Activated CD8-positive, alpha-beta memory T cell treated with anti-CD3 and anti-CD28 coated beads, Interleukin-2, amount 10 ng/mL, durations not matched to agents 7 days and 5 days (primary cell): ENCODE measurements around the gene ATP5F1D. TPM values are rescaled to one million over a fixed set of nuclear protein-coding genes. Genes with fewer than 3 reads are reported as not detected.

Source experiments
- ATAC-seq: fragments of 150-1000 bp; cut with Tn5 transposase; one replicate; pipeline ENCODE4 v1.10.0; 2021; ENCODE audit warnings: moderate library complexity
- CTCF ChIA-PET: fragments of 350-600 bp; sonication (Branson Sonifier 250); formaldehyde crosslinking; loops from one replicate; lab custom pipeline; 2021; ENCODE audit warnings: antibody characterized with exemption; lab: Charles Lee
- DNase-seq: peaks from one replicate; pipeline ENCODE4 v3.0.0-alpha.2; 2020
- H3K27ac Mint-ChIP-seq: one replicate; pipeline ENCODE4 v1.8.0; 2021; ENCODE audit warnings: mild to moderate bottlenecking, mixed read lengths
- H3K27me3 Mint-ChIP-seq: one replicate; pipeline ENCODE4 v1.8.0; 2021; ENCODE audit warnings: mixed read lengths
- H3K36me3 Mint-ChIP-seq: one replicate; pipeline ENCODE4 v1.8.0; 2021; ENCODE audit warnings: mild to moderate bottlenecking, mixed read lengths
- H3K4me1 Mint-ChIP-seq: one replicate; pipeline ENCODE4 v1.8.0; 2021; ENCODE audit warnings: mixed read lengths
- H3K4me3 Mint-ChIP-seq: one replicate; pipeline ENCODE4 v1.8.0; 2021; ENCODE audit warnings: mild to moderate bottlenecking, moderate library complexity, mixed read lengths
- H3K9me3 Mint-ChIP-seq: one replicate; pipeline ENCODE4 v1.8.0; 2022; ENCODE audit warnings: low read depth, mixed read lengths
- total RNA-seq, 2 experiments: library from RNA; stranded (reverse); gene quantifications; one replicate each; pipeline ENCODE4 v1.2.3, GENCODE V29; 2021

Gene ATP5F1D
- total RNA-seq, 2 experiments from 2014 or later, result 190 to 221 TPM

DNA sequence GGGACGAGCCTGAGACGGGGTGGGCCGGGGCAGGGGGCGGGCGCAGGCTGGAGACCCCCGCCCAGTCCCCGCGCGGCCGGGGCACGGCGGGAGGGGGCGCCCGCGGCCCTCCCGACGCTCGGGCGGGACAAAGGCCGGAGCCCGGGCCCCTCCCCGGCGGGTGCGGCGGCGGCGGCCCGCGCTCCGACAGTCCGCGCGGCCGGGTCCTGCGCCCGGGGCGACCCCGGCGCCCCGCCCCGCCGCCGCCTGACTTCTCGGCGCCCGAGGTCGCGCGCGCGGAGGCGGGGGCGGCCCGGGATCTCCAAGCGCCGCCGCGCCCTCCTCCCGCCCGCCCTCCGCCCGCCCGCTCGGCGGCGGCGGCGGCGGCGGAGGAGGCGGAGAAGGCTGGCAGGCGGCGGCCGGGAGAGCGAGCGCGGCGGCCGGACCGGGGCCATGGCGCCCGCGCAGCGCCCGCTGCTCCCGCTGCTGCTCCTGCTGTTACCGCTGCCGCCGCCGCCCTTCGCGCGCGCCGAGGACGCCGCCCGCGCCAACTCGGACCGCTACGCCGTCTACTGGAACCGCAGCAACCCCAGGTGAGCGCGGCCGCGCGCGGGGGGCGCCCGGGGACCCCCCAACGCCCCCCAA lies 44.3 kb downstream of the ATP5F1D start, which contains the start of gene EFNA2:
EFNA2 (plus strand) TSS at position 137 of the 624 bp plus-strand sequence; CDS start at position 433, 296 bp downstream.
- Mint-ChIP-seq H3K27ac (no peak within 1 kb of the TSS), H3K4me3 (no peak within 1 kb of the TSS), H3K4me1 (peaks cover 1% of the 10 kb centered on the region), H3K9me3 (no peaks in the 10 kb centered on the region), H3K27me3 (peaks cover 30% of the 10 kb centered on the region), H3K36me3 (no peaks in the 10 kb centered on the region)
- ATAC-seq (no peak), DNase-seq (no peak)
- CTCF ChIA-PET, result no interaction called here

DNA sequence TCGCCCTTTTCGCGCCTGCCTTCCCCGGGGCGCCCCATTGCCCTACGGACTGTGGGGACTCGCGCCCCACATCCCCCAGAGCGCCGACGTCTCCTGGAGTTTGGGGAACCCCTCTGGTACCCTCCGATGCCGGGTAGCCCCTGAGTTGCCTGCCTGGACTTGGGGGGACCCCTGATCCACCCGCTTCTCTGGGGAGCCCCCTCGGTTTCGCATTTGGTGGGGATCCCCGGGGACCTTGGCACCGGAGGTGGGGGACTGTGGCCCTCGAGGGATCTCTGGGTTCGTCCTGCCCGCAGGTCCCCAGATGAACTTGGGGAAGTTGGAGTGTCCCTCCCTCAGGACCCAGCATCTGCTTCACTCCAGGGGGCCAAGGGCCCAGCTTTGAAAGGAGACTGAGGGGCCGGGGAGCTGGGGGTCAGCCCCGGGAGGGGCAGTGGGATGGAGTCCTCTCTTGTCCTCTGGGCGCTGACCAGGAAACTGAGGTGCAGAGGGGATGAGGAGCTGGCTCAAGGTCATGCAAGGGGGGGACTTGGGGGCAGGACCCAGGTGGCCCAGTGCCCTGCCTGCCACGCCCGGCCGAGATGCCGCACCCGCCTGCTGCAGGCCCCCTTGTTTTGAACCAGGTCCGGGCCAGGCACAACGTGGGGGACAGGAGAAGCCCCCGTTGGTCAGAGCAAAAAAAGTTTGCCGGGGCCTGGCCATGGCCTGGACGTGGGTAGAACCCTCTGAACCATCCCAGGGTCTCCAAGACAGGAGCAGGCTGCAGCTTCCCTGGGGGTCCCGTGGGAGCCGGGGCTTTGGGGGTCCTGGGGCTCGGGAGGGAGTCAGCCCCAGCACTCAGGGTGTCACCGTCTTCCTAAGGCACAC lies 45.2 kb downstream of the ATP5F1D start:
- no peaks in the 10 kb centered on the region for H3K36me3 Mint-ChIP-seq
- CTCF ChIA-PET, result no interaction called here
- DNase-seq, result no peak
- H3K27me3 Mint-ChIP-seq, result peaks cover 30% of the 10 kb centered on the region
- H3K4me1 Mint-ChIP-seq, result peaks cover 1% of the 10 kb centered on the region
- no peak for ATAC-seq
- H3K27ac Mint-ChIP-seq, result no peak overlapping the region
- H3K4me3 Mint-ChIP-seq, result no peak overlapping the region
- H3K9me3 Mint-ChIP-seq, result no peaks in the 10 kb centered on the region

DNA sequence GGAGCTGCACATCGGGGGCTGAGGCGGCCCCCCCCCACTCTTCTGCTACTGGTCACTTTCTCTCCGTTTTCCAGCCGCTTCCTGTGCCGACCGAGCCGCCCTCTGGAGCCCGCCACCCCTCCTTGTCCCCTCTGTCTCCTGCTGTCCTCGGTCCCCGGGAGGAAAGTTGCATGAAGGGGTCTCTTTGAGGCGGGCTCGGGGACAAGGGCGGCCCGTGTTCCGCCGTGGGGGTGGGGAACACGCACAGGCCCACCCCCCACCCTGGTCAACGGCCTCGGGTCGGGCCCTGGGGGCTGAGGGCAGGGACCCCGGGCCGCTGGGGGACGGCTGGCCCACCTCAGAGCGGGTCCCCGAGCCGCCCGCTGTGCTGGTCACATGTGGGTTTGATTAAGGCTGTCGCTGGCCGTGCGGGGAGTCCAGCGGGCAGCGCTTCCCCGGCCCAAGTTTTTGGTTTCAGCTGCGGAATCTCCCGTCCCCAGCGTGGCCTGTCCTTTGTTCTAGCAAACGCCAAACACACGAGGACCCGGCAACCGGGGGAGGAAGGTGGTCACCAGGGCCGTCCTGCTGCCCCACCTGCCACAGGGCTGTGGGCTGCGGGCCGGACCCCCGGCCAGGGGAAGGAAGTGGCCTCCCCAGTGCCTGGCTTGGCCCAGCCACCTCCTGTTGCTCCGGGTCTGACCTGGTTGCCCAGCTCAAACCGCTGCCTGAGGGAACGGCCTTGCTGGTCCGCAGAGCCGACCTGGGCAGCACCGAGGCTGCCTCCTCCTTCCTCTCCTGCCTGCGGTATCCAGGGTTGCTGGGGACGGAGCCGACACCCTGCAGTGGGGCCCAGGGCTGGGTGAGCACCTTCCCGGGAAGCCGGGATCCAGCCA lies 46.0 kb downstream of the ATP5F1D start:
- Mint-ChIP-seq H3K27ac (no peak overlapping the region), H3K9me3 (no peaks in the 10 kb centered on the region), H3K36me3 (no peaks in the 10 kb centered on the region), H3K4me1 (peaks cover 1% of the 10 kb centered on the region), H3K4me3 (no peak overlapping the region), H3K27me3 (peaks cover 32% of the 10 kb centered on the region)
- ATAC-seq (no peak), DNase-seq (no peak)
- CTCF ChIA-PET, result no interaction called here

DNA sequence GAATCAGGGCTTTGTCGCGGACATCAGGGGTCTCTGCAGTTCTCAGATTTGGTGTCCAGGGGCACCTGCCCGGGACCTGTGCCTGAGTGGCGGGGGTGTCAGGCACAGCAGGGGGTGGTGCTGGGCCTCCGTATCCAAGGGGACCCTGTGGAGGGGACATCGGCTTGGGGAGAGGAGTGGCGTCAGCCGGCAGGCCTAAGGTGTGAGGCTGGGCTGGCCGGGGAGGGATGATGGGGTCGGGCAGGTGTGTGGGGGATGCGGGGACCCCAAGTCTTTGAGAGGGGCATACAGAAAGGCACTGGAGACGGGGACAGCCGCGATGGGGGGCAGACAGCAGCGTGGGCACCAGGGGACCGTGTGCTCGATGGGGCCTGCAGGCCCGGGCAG lies 46.7 kb downstream of the ATP5F1D start:
- DNase-seq, result no peak
- Mint-ChIP-seq H3K4me3 (no peak overlapping the region), H3K27me3 (peaks cover 32% of the 10 kb centered on the region), H3K4me1 (peaks cover 1% of the 10 kb centered on the region), H3K27ac (no peak overlapping the region), H3K9me3 (no peaks in the 10 kb centered on the region), H3K36me3 (no peaks in the 10 kb centered on the region)
- ATAC-seq, result no peak
- CTCF ChIA-PET, result no interaction called here

DNA sequence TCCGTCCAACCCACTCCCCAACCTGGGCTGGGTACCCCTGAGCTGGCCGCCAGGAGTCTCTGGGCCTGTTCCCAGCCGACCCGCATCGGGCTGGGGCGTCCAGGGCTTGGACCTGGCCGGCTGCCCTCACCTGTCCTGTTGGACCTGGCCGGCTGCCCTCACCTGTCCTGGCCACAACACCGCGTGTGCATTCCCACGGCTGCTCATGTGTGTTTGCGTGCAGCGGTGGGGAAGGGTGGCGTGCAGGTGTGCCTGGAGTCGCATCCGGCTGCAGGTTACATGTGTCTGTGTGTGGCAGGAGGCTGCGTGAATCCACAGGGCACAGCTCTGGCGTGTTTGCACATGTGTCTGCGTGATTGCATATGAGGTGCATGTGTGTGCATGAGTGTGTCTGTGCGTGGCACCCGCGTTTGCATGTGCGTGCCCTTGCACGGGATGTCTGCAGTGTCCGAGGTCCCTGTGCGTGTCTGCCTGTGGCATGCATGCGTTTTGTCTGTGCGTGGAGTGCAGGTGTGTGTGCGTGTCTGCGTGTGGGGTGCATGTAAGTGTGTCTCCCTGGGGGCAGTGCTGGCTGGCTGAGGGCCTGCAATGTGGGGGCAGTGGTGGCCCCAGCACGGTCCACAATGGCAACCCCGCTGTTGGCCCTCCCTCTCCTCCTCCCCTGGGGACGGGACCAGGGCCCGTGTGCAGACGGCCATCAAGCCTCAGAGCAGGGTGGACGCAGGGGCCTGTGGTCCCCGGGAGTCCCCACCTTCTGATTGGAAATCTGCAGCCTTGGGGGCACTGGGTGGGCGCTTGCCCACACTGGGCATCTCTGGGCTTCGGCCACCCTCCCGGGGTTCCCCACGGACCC lies 47.5 kb downstream of the ATP5F1D start:
- H3K4me1 Mint-ChIP-seq, result peaks cover 1% of the 10 kb centered on the region
- H3K27ac Mint-ChIP-seq, result no peak overlapping the region
- no peaks in the 10 kb centered on the region for H3K9me3 Mint-ChIP-seq
- peaks cover 30% of the 10 kb centered on the region for H3K27me3 Mint-ChIP-seq
- DNase-seq, result no peak
- no peak for ATAC-seq
- CTCF ChIA-PET, result no interaction called here
- no peak overlapping the region for H3K4me3 Mint-ChIP-seq
- H3K36me3 Mint-ChIP-seq, result no peaks in the 10 kb centered on the region

DNA sequence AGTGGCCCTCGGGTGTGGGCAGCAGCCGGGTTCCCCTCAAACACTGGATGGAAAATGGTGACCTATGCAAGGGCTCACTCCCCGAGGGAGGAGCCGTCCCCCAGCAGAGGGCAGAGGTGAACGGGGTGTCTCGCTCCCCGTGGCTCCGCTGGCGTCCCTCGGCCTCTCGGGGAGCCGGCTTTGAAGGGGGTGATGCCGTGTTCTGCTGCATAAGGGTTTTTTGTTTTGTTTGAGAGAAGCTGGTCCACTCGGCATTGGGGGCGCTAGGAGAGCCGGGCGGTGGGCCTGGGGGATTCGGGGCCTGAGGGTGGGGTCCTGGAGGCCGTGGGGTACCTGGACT lies 48.1 kb downstream of the ATP5F1D start:
- H3K4me1 Mint-ChIP-seq, result peaks cover 1% of the 10 kb centered on the region
- H3K4me3 Mint-ChIP-seq, result no peak overlapping the region
- no peaks in the 10 kb centered on the region for H3K9me3 Mint-ChIP-seq
- CTCF ChIA-PET, result no interaction called here
- H3K27me3 Mint-ChIP-seq, result peaks cover 26% of the 10 kb centered on the region
- ATAC-seq (no peak), DNase-seq (no peak)
- no peak overlapping the region for H3K27ac Mint-ChIP-seq
- no peaks in the 10 kb centered on the region for H3K36me3 Mint-ChIP-seq

DNA sequence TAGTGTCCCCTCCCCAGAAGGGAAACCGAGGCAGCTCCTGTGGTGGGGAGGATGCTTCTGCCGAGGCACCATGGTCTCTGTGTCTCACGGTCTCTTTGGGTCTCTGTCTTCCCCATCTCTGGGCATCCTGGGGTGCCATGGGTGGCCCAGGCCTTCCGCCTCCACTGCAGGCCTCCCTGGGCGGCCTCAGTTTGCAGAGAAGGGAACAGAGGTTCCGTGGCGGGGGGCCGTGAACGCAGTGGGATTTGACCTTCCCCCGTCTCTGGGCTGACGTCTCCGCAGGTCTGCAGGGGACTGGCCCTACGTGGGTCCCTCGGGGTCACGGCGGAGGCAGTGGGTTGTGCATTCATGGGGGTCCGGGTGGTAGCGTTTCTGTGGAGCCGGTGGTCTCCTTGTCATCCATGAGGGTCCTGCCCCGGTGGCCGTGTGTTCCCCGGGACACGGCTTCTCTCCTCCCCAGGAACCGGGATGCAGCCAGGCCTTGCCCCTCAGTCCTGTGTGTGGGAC lies 48.7 kb downstream of the ATP5F1D start:
- no peak overlapping the region for H3K27ac Mint-ChIP-seq
- no peak overlapping the region for H3K4me3 Mint-ChIP-seq
- no peaks in the 10 kb centered on the region for H3K9me3 Mint-ChIP-seq
- H3K36me3 Mint-ChIP-seq, result no peaks in the 10 kb centered on the region
- ATAC-seq (no peak), DNase-seq (no peak)
- CTCF ChIA-PET, result no interaction called here
- H3K4me1 Mint-ChIP-seq, result peaks cover 1% of the 10 kb centered on the region
- H3K27me3 Mint-ChIP-seq, result peaks cover 22% of the 10 kb centered on the region

DNA sequence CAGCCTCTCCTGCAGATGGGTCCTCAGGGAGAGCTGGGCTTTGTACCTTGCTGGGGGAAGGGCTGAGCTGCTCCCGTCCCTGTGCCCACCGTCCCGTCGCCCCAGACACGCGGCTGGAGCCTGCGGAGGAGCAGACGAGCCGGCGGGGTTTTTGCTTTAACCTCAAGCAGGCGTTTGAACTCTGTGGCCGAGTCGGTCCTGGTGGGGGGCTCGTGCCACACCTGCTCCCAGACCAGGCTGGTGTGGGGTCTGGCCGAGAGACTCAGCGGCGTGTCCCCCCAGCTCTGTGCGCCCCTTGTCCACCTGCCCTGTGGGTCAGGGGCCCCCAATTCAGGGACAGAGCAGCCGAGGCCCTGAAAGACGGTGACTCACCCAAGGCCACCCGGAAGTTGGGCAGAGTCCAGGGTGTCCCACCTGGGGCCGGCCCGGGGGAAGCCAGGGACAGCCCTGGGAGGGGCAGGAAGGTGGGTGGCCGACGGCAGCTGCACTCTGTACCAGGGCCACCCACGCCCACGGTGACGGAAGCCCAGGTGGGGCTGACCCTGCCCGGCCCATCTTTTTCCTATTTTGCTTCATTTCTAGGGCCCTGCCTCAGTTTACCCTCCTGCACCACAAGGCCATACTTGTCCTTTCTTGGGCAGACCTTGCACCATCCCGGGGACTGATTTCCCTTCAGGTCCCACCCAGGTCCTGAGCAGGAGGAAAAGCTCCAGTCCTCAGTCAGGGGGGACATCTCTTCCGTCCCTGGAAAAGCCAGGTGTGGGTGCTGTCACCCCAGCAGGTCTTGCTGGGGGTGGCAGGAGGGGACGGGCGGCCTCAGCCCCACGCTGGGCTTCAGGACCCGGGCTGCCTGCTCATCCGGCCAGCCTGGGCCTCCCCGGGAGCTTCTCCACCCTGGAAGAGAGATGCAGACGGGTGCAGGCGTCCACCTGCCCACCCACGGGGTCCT lies 49.4 kb downstream of the ATP5F1D start:
- H3K9me3 Mint-ChIP-seq, result no peaks in the 10 kb centered on the region
- DNase-seq (no peak), ATAC-seq (no peak)
- H3K4me1 Mint-ChIP-seq, result peaks cover 1% of the 10 kb centered on the region
- no peaks in the 10 kb centered on the region for H3K36me3 Mint-ChIP-seq
- CTCF ChIA-PET, result no interaction called here
- no peak overlapping the region for H3K4me3 Mint-ChIP-seq
- H3K27ac Mint-ChIP-seq, result no peak overlapping the region
- peaks cover 21% of the 10 kb centered on the region for H3K27me3 Mint-ChIP-seq

DNA sequence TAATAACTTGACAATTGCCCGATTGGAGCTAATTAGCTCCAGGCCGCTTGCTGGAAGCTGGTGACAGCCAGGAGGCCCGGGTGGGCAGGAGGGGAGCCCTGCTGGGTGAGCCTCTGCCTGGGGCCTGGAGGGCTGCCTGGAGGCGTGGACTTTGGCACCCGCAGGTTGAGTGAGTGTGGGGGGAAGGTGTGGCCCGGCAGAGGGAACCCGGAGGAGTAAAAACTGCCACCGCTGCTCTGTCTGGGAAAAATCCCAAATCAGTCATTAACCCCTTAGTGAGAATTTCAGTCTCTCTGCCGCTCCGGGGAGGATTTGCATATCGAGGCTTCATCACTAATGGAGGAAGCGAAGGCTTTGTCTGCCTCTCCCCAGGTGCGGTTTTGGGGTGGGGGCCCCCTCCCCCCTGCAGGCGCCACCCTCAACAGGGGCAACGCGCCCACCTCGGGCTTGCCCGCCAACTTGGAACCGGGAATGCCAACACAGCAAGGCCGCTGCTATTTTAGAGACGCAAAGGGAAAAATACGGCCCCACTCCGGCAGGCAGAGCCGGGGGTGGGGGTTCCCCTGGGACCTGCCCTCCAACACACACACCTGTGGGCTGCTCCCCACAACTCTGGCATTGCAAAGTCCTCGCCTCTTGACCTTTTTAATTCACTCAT lies 50.3 kb downstream of the ATP5F1D start:
- no peak for ATAC-seq
- no peak for DNase-seq
- Mint-ChIP-seq H3K9me3 (no peaks in the 10 kb centered on the region), H3K4me3 (no peak overlapping the region), H3K27me3 (peaks cover 15% of the 10 kb centered on the region), H3K27ac (no peak overlapping the region), H3K36me3 (no peaks in the 10 kb centered on the region), H3K4me1 (no peaks in the 10 kb centered on the region)
- CTCF ChIA-PET, result no interaction called here

DNA sequence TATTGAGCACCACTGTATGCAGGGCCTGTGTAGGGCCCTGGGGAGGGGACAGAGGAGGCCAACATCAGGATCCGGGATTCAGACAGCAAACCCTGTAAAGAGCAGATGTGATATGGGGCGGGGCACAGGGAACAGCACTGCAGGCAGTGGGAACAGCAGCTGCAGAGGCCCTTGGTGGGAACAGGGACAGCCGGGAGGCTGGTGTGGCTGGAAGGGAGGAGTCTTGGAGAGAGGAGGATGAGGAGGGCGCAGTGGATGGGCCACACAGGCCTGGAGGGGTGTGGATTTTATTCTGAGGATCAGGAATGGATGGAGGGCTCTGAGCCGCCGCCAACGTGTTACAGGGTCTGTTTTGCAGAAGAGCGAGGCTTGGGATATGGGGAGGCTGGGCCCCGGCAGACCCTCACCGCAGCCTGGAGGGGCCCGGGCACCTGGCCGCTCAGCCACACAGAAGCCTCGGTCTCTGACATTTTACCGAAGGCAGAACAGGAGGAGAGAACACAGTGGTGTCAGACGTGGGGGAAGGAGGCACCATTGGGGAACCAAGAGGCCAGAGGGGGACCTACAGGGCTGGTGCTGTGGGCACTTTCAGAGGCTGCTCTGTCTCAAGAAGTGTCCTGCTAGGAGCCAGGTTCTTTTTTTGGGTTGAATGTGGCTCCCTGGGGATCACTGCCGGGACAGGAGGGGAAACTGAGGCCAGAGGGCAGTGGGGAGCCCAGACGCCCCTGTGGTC lies 51.0 kb downstream of the ATP5F1D start:
- no peak overlapping the region for H3K27ac Mint-ChIP-seq
- no peaks in the 10 kb centered on the region for H3K36me3 Mint-ChIP-seq
- CTCF ChIA-PET, result no interaction called here
- H3K4me1 Mint-ChIP-seq, result no peaks in the 10 kb centered on the region
- ATAC-seq, result no peak
- no peak for DNase-seq
- H3K4me3 Mint-ChIP-seq, result no peak overlapping the region
- H3K9me3 Mint-ChIP-seq, result no peaks in the 10 kb centered on the region
- H3K27me3 Mint-ChIP-seq, result peaks cover 15% of the 10 kb centered on the region
